ENCODE results near the gene REV1. TPM values are rescaled to one million over a fixed set of nuclear protein-coding genes. Genes with fewer than 3 reads are reported as not detected.
"Not testable (repeated sequence)": the region's sequence is repeated elsewhere in the genome, so short reads cannot be mapped to it uniquely, and the experiment has no call there.

Gene REV1
- total RNA-seq, 3 donors from 2014 or later, result 40.2 to 53.4 (median 50.7) TPM

GRCh38 chr2:99470957-99471356, 18.9 kb downstream of the REV1 start:
- ATAC-seq (no peak), DNase-seq (no peak)
- no peaks in the 10 kb centered on the region for H3K36me3 ChIP-seq (ENCODE audit: low read depth)
- peaks cover 21% of the 10 kb centered on the region for H3K4me1 ChIP-seq (ENCODE audit: low read depth)
- TF ChIP-seq CTCF (IDR thresholded peaks at IDR 0.05), result no peak
- intact Hi-C loops (cut with DNase I, micrococcal nuclease), result no loop called here
- no peaks in the 10 kb centered on the region for H3K9me3 ChIP-seq
- no peak overlapping the region for H3K4me3 ChIP-seq

- ATAC-seq; DNase-seq; H3K36me3 ChIP-seq (ENCODE audit: low read depth); H3K9me3 ChIP-seq; intact Hi-C loops (cut with DNase I, micrococcal nuclease); H3K4me3 ChIP-seq: not testable (repeated sequence)
- H3K4me1 ChIP-seq (ENCODE audit: low read depth), result peaks cover 18% of the 10 kb centered on the region
These were observed 19.4 kb downstream of the REV1 start for GRCh38 chr2:99470459-99470858.

GRCh38 chr2:99469394-99469793, 20.4 kb downstream of the REV1 start:
- Histone ChIP-seq H3K4me3 (no peak overlapping the region), H3K36me3 (ENCODE audit: low read depth) (no peaks in the 10 kb centered on the region), H3K9me3 (no peaks in the 10 kb centered on the region), H3K4me1 (ENCODE audit: low read depth) (peaks cover 16% of the 10 kb centered on the region)
- ATAC-seq (no peak), DNase-seq (no peak)
- TF ChIP-seq CTCF (IDR thresholded peaks at IDR 0.05), result no peak
- intact Hi-C loops (cut with DNase I, micrococcal nuclease), result no loop called here

- Histone ChIP-seq H3K4me1 (ENCODE audit: low read depth) (peaks cover 10% of the 10 kb centered on the region), H3K4me3 (no peak overlapping the region), H3K9me3 (no peaks in the 10 kb centered on the region), H3K36me3 (ENCODE audit: low read depth) (no peaks in the 10 kb centered on the region)
- TF ChIP-seq CTCF (IDR thresholded peaks at IDR 0.05), result no peak
- ATAC-seq, result no peak
- intact Hi-C loops (cut with DNase I, micrococcal nuclease), result no loop called here
- no peak for DNase-seq
These were observed 21.7 kb downstream of the REV1 start for GRCh38 chr2:99468155-99468554.

GRCh38 chr2:99467390-99467789, 22.4 kb downstream of the REV1 start:
- DNase-seq, result no peak
- peaks cover 8% of the 10 kb centered on the region for H3K4me1 ChIP-seq (ENCODE audit: low read depth)
- no peaks in the 10 kb centered on the region for H3K9me3 ChIP-seq
- intact Hi-C loops (cut with DNase I, micrococcal nuclease), result no loop called here
- no peaks in the 10 kb centered on the region for H3K36me3 ChIP-seq (ENCODE audit: low read depth)
- ATAC-seq, result no peak
- H3K4me3 ChIP-seq, result no peak overlapping the region
- no peak for TF ChIP-seq CTCF (IDR thresholded peaks at IDR 0.05)

GRCh38 chr2:99461828-99462483, 27.9 kb downstream of the REV1 start:
- DNase-seq (no peak), ATAC-seq (no peak)
- Histone ChIP-seq H3K4me1 (ENCODE audit: low read depth) (no peaks in the 10 kb centered on the region), H3K9me3 (no peaks in the 10 kb centered on the region), H3K36me3 (ENCODE audit: low read depth) (no peaks in the 10 kb centered on the region), H3K4me3 (no peak overlapping the region)
- intact Hi-C loops (cut with DNase I, micrococcal nuclease), result no loop called here
- TF ChIP-seq CTCF (IDR thresholded peaks at IDR 0.05), result no peak

Measured in mucosa of descending colon (tissue), 3 donors.